ENCODE measurements around the gene PACRG. TPM values are rescaled to one million over a fixed set of nuclear protein-coding genes. Genes with fewer than 3 reads are reported as not detected.

PACRG gene
- total and polyA plus RNA-seq, 2 of the 4 experiments (the other 2 are of a cell fraction) = not detected

DNA sequence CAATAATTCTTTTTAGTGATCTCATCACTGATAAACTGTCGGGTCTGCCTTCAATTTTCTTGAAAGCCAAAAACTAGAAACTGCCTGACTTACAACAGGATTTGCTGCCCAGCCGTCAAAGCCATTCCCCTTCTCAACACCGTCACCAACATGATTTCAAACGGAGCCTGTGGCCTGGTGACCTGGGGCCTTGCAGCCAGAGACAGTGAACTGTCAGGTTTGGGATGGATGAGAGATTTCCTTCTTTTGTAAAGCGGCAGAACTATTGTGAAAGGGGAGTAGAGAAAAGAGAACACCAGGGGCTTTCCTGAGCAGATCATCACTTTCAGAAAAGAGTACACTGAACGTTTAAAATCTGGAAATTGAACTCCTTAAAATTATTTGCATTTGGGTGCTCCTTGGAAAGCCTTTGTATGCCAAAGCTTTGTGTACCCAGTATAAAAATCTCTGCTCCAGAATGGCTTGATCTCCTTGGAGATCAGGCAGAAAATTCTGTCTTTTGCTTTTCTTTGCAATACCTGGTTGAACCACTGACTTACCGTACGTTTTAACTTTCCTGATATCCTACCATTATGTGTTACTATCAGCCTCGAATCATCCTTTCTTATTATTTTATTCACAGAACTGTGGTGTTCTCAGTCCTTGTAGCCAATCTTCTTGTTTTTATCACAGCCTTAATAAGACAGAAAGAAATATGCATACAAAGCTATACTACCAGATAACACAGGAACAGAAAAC is 125.2 kb downstream of the PACRG start:
- H2AK5ac ChIP-seq (ENCODE audit: low read depth, low read length) = no peak overlapping the region
- no peaks in the 10 kb centered on the region for H3K27me3 ChIP-seq (ENCODE audit: control insufficient read depth, insufficient read depth, low read length)
- H3K23ac ChIP-seq (ENCODE audit: low read depth, low read length) = no peak overlapping the region
- H4K5ac ChIP-seq (ENCODE audit: low read depth, low read length) = no peak overlapping the region
- WGBS, 2 experiments (ENCODE audit: extremely low coverage in 2 of 2, insufficient read length in 1 of 2) = 40% methylated on average over 1 of the region's 9 CpGs; no CpG with 5 or more reads in 1 of the 2 experiments
- DNase-seq (no peak), ATAC-seq (ENCODE audit: low read depth) (no peak)
- no peak overlapping the region for H3K14ac ChIP-seq (replicated peaks; ENCODE audit: low read depth, low read length)
- intact Hi-C loops (cut with micrococcal nuclease) (loop anchor here (10.0 kb wide), 1 partner anchor 1102 kb away; no protein-coding TSS in a partner anchor), in situ Hi-C loops (cut with MboI; ENCODE audit: low sequenced_read_pairs) (no loop called here), dilution Hi-C loops (cut with HindIII; ENCODE audit: low sequenced_read_pairs, unreplicated experiment) (no loop called here)
- H3K56ac ChIP-seq (ENCODE audit: extremely low read depth, insufficient read depth, low read length) = no peak overlapping the region
- no peak overlapping the region for H2AFZ ChIP-seq (replicated peaks; ENCODE audit: low read length, poor library complexity)
- no peak overlapping the region for H3K4ac ChIP-seq (ENCODE audit: low read depth, low read length)
- no peaks in the 10 kb centered on the region for H4K20me1 ChIP-seq (ENCODE audit: insufficient read depth, low read length)
- ChIA-PET CTCF (no interaction called here), POLR2A (ENCODE audit: unreplicated experiment) (no interaction called here)
- H3K9ac ChIP-seq (ENCODE audit: low read depth, low read length) = no peak overlapping the region
- H3K4me2 ChIP-seq (ENCODE audit: low read depth, low read length) = no peak overlapping the region
- no peak overlapping the region for H4K8ac ChIP-seq (ENCODE audit: low read depth in 2 of 2, low read length in 2 of 2)
- H3K27ac ChIP-seq (ENCODE audit: insufficient read depth, low read length) = no peak overlapping the region
- no peak overlapping the region for H3K4me3 ChIP-seq (ENCODE audit: insufficient read depth, low read depth, low read length)
- no peak overlapping the region for H4K91ac ChIP-seq (ENCODE audit: insufficient read depth, low read depth, low read length)
- H3K9me3 ChIP-seq (ENCODE audit: control insufficient read depth, insufficient read depth, low read length) = 0 out of 2 replicates have a peak, but pooled peaks cover 2% of the 10 kb centered on the region
- no peak overlapping the region for H2BK5ac ChIP-seq (ENCODE audit: low read depth, low read length, poor library complexity, severe bottlenecking)
- no peaks in the 10 kb centered on the region for H3K79me1 ChIP-seq (ENCODE audit: low read depth in 1 of 2, low read length in 2 of 2)
- no peaks in the 10 kb centered on the region for H3K9me1 ChIP-seq (ENCODE audit: insufficient read depth, low read length)
- H3K4me1 ChIP-seq (ENCODE audit: control insufficient read depth, insufficient read depth, low read length) = no peaks in the 10 kb centered on the region
- TF ChIP-seq MAZ (IDR thresholded peaks at IDR 0.05; ENCODE audit: borderline replicate concordance, low read depth, low read length) = no peak
- no peak for TF ChIP-seq CHD1 (IDR thresholded peaks at IDR 0.05; ENCODE audit: low read depth, low read length)
- TF ChIP-seq RFX5 (IDR thresholded peaks at IDR 0.05; ENCODE audit: low read depth, low read length) = no peak
- TF ChIP-seq, protein P1, sequence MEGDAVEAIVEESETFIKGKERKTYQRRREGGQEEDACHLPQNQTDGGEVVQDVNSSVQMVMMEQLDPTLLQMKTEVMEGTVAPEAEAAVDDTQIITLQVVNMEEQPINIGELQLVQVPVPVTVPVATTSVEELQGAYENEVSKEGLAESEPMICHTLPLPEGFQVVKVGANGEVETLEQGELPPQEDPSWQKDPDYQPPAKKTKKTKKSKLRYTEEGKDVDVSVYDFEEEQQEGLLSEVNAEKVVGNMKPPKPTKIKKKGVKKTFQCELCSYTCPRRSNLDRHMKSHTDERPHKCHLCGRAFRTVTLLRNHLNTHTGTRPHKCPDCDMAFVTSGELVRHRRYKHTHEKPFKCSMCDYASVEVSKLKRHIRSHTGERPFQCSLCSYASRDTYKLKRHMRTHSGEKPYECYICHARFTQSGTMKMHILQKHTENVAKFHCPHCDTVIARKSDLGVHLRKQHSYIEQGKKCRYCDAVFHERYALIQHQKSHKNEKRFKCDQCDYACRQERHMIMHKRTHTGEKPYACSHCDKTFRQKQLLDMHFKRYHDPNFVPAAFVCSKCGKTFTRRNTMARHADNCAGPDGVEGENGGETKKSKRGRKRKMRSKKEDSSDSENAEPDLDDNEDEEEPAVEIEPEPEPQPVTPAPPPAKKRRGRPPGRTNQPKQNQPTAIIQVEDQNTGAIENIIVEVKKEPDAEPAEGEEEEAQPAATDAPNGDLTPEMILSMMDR (conservative IDR thresholded peaks at IDR 0.05; ENCODE audit: low read depth, low read length) = no peak
- TF ChIP-seq BHLHE40 (IDR thresholded peaks at IDR 0.05; ENCODE audit: low read depth, low read length) = no peak
- TF ChIP-seq POLR2A (IDR thresholded peaks at IDR 0.05; ENCODE audit: low read depth, low read length) = no peak
- TF ChIP-seq RCOR1 (IDR thresholded peaks at IDR 0.05; ENCODE audit: insufficient replicate concordance, low read length) = no peak
- no peak for TF ChIP-seq MXI1 (IDR thresholded peaks at IDR 0.05; ENCODE audit: borderline replicate concordance, low read depth, low read length)
- BruUV-seq (replicated peaks) = no TSS peak
- no peak overlapping the region for H2BK20ac ChIP-seq (ENCODE audit: low read depth, low read length)
- H3K18ac ChIP-seq (ENCODE audit: low read depth, low read length) = no peak overlapping the region
- no peak overlapping the region for H2BK120ac ChIP-seq (ENCODE audit: low read depth, low read length)
- no peak overlapping the region for H2AK9ac ChIP-seq (replicated peaks; ENCODE audit: low read depth, low read length, poor library complexity)
- no peaks in the 10 kb centered on the region for H3K36me3 ChIP-seq (ENCODE audit: control insufficient read depth, insufficient read depth, low read length)
- H2BK15ac ChIP-seq (ENCODE audit: low read depth, low read length) = no peak overlapping the region
